Left lobe of liver (tissue), 2 donors: Measurements from ENCODE around the gene BRINP1. TPM values are rescaled to one million over a fixed set of nuclear protein-coding genes. Genes with fewer than 3 reads are reported as not detected.
A peak's percentile ranks its signal among the peaks of the same experiment; 100 is the strongest.

Experiments used
- ATAC-seq: fragments of 200-7000 bp; cut with Tn5 transposase; one replicate; pipeline ENCODE4 v1.9.1; 2020; ENCODE audit warnings: mild to moderate bottlenecking, moderate library complexity
- DNase-seq: peaks from one replicate; pipeline ENCODE4 v3.0.0-alpha.2; 2020; ENCODE audit warnings: low spot score
- total RNA-seq: library from RNA; stranded (reverse); gene quantifications from one replicate; pipeline ENCODE4 v1.2.1, GENCODE V29; 2021
- donor health status: DM: no; HTN: no; CAD: no; lungs with moderate emphysema.
- donor health status: DM: no; HTN: yes; CAD: no.

The BRINP1 gene
- total RNA-seq, 1 donor from 2014 or later, result 0.25 TPM

DNA sequence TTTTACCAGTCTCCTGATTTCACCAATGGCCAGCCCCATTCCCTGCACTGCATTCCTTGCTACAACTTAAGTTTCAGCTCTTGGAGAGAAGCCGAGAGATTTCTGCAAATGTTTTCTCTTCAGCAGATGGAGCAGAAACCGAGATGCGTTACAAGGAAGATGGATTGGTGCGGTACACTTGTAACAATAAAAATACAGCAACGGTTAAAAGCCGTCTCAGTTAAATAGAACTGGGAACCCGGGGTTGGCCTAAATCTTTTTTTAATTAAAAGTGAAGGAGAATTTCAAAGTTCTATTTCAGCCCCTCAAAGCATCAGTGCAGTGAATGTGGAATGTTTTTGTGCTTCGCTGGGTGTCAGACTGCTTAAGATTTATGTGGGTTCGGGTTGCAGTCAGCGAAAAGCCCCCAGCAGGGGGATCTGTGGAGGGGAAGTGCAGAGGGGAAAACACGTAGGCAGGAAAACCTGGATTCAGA, 19.8 kb downstream of the BRINP1 start:
- DNase-seq (no peak), ATAC-seq (no peak)

DNA sequence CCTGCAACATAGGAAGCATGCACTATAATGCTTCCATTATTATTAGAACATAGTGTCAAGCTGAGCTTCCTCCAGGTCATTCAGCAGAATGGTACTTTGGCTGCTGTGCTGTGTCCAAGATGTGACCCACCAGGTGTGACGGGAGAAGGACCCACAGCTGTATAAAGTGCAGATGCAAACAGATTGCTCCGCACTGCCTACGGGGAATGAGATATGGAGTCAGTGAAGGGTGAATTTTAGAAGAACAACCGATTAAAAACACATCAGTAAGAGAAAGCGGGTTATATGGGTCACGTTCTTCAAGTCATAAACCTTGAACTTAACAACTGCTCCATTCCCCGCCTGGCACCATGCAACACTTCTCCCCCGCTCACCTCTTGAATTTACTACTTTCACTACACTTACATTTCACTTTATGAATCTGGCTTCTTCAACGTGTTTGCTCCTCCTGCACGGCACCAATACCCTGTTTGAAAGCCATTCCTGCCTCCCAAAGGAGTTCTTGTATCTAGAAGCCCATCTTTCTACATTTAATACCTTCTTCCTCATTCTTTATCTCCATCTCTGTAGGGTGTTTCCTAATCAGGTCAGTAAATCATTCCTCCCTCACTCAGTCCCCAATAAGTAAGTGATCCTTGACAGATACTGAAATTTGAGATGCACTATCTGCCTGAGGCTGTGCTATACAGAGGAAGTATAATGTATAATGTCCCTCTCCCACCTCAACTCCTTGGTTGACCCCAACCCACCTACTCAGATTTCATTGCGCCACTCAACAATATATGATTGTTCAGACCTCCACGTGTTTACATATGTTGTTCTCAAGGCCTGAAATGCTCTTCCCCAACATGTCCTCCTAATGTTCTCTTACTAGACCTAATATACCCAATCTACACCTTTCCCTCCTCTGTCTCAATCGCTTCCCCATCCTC, 25.9 kb downstream of the BRINP1 start:
- ATAC-seq, result no peak
- DNase-seq, result no peak

DNA sequence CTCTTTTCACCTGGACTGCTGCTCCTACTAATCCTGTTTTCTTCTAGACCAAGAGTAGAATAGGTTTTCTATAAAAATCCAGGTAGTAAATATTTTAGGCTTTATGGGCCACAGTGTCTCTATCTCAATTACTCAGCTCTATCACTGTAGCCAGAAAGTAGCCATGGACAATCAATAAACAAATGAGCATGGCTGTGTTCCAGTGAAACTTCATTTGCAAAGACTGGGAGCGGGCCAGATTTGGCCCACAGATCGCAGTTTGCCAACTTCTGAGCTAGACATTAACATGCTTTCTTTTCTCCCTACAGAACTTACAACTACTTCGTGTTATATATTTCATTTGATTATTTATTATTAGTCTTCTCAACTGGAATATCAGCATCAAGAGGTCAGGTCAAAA, 30.2 kb downstream of the BRINP1 start:
- ATAC-seq (no peak), DNase-seq (no peak)

DNA sequence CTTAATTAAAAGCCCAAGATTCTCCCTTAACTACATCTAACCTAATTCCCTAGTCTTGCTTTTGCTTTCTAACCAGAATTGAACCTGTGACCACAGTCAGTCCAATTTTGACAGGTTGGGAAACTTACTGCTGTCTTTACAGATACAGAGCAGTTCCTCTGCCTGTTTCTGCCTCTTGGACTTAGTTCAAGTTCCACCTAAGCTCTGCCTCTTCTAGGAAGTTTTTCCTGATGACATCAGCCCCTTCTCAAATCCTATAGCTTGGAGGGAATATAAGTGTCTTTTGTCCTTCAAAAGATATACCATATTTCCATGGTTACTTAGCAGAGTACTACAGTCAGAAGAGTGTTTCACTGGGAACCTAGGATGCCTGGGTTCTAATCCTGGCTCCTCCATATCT, 31.7 kb downstream of the BRINP1 start:
- ATAC-seq (no peak), DNase-seq (no peak)

DNA sequence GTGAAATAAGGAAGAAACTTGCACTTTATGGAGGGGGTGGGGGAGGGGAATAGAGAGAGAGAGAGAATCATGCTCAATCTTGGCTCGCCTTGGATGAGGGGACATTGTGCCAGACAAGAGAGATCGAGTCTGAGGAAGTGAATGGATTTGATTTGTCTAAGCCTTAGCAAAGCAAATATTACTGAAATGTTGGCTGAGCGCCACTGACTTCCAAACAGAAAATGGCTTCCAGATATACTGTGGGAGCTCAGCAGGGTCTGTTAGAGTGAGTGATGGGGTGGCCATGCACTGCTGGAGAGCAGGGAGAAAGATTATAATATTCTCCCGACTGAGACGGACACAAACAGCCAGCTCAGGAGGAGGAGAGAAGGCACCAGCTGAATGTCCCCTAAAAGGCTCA, 34.5 kb downstream of the BRINP1 start:
- DNase-seq (no peak), ATAC-seq (no peak)

DNA sequence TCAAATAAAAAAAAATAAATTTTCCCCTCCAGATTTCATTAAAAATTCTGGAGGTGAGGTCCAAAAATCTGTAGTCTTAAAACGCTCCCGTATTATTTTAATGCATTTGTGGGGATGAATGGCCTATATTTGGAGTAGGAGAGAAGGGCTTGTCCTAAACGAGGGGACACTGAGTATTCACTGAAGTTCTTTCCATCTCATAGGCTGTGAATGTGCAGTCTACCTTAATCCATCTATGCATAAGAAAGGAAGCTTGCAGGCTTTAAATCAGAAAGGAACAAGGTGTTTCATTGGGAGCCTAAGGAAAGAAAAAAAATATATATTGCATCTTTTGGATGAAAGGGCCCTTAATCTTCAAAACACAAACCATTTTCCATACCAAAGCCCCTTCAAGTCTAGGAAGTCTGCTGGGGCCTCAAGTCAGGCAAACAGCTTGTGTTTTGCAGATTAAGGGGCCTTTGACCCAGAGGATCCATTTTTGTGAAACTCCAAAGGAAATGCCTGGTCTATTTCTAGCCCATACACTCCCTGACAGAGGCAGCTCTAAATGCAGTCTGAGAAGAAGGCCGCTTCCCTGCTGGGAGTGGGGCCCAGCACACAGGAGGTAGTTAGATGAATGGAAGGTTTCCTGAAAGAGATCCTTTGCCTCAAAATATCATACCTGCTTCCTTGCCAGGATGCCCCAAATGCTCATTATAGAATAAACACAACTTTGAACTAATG, 35.6 kb downstream of the BRINP1 start:
- ATAC-seq (no peak), DNase-seq (no peak)

DNA sequence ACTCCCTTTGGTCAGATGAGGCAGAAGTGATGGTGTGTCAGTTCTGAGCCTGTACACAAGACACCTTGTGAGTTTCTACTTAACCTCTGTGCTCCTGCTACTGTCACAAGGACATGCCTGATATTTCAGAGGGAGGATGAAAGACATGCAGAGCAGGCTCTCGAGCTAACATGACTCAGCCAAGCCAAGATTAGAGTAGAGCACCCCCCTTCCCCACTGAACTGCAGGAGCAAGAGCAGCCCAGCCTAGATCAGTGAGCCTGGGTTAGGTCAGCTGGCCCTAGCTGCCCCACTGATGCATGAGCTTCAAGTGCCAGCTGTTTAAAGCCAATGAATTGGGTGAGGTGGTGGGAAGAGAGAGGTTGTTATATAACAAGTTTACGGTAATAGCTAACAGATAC, 36.7 kb downstream of the BRINP1 start:
- no peak for DNase-seq
- no peak for ATAC-seq

DNA sequence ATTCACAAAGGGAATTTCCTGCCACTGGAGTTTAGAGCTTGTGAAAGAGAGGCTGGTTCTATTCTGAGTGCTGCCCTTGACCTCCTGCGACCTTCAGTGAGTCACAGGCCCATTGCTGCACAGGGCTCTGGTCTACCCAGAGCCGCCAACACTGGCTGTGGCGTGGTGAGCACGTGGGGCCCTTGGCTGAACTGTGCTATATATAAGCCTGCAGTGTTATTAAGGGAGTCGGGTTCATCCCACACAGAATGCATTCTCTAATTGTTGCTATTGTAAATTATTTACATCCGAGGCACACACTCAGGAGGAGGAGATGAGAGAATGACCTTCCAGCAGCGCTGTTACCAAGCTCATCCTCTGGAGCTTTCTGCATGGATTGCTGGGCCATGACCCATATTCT, 47.1 kb downstream of the BRINP1 start:
- peak; percentile 45 for DNase-seq
- peak; percentile 60 for ATAC-seq

DNA sequence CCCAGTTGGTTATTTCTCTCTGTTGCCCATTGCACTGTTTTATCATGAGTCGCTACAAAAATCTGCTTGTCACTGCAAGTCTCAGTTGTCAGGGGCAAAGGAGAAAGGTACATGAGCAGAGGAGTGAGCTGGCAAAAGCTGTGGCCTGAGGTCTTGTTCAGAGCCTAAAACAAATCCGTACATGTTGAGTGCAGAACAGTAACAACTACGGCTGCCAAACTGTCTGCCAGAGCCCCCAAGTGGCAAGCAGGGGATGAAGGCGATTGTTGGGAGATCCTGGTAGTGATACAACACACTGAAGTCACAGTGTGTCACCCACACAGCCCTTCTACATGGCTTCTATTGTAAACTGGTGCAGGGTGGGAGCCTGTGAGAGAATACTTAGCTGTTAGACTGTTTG, 50.9 kb downstream of the BRINP1 start:
- DNase-seq (no peak), ATAC-seq (no peak)

DNA sequence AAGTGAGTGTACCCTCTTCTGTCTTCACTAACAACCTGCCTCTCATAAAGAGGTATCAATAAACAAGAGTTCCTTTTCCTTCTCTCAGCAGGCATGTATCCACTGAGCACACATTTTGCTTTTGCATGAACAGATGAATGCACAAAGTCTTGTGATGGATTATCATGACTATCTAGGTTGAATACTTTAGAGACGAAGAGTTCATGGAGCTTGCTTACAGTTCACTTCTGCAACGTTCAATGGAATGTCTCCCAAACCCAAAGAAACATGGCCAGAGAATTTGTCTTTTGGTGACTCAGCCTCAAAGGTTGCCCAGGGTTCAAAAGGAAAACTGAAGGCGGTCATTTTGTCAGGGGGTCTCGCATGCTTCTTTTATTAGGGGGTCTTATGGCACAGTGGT, 55.4 kb downstream of the BRINP1 start:
- ATAC-seq, result no peak
- no peak for DNase-seq

DNA sequence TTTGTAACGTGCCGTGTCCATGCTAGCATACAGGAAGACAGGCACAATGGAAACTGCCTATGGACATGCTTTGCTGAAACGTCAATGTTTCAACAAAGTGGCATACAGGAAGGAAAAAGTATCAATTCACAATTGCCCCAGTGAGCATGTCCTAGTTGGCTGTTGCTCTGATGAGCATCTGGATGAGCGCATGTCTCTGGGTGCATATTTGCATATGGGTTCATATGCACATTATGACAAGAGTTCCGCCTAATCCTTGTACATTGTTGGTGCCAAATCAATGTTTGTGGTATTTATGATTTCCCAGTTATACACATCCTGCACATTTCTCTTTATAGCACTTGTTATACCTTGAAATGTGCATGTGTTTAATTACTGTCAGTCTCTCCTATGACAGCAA, 58.5 kb downstream of the BRINP1 start:
- no peak for DNase-seq
- ATAC-seq, result no peak

DNA sequence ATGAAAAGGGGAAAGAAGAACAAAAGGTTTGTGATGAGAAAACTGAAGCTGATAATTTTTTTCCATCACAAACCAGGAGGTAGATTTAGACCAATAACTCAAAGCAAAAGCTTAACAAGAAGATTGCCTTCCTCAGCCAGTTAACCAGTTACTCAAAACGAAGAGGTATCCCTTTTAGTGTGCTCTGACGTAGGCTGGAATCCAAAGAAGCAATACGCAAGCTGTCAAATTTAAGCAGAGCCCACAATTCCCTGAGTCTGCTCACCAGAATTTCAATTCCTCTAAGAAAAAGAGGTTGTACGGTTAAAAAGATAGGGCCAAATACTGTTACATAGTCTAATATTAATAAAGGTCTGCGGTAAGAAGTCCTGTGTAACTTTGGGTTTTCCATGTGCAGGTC, 61.8 kb downstream of the BRINP1 start:
- ATAC-seq (no peak), DNase-seq (no peak)

DNA sequence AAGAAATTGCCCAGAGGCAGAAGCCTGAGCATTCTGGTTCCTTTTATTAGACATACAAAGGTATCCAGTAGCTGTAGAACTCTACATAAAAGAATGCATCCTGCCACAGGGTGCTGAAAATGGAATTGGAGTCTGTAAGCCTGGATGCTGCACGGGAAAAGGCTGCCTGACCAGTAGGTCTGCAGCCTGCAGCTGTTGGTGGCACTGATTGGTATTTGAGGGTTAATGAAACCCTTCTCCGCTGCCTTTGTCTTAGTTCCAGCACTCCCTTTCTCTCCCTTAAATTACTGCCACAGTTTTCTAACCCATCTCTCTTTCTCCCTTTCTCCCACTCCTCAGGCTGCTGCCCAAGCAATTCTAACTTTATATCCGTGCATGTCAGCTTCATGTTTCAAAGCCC, 64.7 kb downstream of the BRINP1 start:
- ATAC-seq (no peak), DNase-seq (no peak)

DNA sequence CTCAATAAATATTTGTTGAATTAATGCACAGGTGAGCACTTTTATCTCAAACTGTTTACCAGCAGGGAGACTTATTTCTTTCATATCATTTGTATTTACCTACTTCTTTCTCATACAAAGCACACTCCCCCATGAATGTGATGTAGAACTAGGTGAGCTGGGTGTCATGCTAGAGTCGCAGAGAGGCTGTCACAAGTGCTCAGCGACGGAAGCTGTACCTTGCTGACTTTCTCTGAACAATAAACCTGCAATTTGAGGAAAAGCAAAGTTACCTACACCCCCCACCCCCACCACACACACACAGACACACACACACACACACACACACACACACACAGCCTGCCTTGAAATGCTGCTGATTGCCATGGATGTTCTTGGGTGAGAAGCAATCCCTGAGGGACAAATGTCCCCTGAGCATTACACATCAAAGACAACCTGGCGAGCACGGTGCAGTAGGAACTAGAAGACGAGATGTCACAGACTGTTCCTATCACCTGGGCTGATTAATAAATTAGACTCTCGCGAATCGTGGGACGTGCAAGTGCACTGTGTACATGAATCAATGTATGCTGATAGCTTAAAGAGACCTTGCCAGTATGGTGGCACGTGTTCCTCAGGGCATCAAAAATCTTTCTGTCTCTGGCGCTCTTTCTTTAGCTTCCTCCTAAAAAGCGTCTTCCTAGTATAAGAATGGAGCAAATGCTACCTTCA, 66.1 kb downstream of the BRINP1 start:
- no peak for ATAC-seq
- DNase-seq, result no peak

DNA sequence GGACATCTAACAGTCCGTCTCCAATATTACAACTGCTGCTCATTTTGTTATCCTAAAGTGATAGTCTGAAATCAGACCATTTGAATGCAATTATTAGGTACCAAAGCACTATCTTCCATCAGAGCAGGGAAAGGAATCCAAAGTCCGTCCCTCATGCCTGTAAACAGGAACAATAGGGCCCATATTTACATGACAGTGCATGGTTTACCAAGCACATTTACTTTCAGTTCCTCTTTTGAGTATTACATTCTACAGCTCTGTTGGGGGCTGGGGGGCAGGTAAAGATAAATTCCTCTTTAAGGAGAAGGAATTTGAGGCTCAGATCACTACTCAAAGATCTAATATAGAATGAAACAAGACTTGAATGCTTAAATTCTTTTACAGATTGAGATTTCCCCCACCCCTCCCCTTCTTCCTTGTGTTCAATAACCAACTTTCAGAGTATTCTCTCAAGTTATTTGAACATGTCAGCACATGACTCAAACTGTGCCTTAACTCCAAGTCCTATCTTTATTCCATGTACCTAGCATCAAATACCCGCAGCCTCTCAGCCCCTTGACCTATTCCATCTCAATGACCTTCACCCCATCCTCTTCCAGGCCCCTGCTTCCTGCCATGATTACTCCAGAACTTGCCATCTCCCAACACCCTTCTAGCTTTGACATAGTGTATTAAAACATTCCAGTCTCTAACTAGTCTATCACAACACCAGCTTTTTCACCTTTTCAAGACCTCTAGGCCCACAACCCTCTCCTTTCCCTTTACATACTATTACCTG, 71.0 kb downstream of the BRINP1 start:
- no peak for DNase-seq
- no peak for ATAC-seq

DNA sequence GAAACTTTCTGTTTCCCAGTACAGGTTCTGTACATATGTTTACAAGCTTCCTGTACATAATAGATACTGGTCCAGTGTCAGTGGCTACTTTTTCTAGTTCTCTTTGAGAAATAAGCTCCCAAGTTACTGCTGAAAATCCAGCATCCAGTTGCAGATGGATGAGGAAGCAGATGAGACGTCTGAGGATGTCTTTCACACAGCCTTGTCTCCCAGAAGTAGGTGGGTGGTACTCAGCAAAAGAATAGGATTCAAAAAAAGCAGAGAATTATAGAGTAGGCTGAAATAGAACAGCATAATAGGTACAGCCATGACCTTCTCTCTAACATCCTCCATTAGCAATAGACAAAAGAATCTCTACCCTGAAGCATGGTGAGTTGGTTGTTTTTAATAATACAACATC, 77.7 kb downstream of the BRINP1 start:
- DNase-seq (no peak), ATAC-seq (no peak)

DNA sequence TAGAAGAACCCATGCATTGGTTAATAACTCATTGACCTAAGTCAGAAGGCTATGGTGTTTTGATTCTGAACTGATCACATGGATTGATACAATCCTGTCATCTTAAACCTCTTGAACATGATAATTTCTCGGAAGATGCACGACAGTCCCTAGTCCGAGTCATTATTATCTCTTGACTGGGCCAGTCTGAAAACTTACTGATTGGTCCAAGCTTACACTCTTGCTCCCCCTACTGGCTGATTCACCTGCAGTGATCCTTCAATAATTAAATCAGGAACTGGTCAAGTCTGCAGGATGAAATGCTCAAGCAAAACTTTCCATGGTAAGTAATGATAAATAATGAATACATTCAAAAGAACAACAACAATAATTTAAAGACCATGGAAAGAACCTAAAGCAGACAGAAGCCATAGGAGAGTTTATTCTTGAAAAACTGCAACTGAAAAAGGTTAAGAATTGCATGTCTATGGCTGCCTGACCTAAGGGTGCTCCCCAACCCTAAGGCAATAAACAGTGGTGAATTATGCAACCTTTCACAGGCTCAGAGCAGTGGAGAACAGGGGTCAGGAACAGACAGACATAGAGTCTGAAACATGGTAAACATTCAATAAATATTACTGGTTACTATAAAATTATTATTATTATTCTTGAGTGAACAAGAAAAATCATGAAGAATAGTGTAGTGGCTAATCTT, 79.3 kb downstream of the BRINP1 start:
- ATAC-seq (peak; percentile 93), DNase-seq (peak; percentile 46)

DNA sequence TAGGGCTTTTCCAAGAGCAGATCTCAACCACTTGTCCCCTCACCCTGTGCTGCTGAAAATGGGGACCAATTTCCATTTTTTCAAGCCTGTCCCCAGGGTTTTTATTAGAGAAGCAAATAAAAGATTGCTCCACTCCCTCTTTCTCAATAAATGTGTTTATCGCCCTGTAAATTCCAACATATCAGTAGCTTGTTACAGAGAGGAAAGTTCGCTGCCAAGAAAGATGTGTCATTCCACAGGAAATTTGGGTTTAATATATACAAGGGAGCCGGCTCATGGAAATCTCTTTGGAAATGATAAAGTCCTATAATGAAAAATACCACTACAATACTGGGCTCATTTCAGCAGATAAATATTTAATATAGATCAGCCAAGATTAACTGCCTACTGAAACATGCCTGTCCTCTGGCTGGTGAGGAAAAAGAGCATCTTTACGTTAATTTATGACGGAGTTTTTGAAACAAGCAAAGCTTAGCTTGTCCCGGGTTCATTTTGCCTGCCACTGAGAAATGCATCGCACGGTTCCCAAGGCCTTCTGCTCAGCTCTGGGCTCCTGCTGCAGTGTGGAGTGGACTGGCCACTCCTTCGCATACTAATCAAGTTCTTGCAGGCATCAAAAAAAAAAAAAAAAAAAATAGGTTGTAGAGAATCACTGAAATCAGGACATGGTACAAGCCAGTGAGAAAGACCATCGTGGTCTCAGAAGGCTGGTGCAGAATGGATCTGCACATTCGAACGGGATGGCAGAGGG, 84.5 kb downstream of the BRINP1 start:
- ATAC-seq (no peak), DNase-seq (no peak)

DNA sequence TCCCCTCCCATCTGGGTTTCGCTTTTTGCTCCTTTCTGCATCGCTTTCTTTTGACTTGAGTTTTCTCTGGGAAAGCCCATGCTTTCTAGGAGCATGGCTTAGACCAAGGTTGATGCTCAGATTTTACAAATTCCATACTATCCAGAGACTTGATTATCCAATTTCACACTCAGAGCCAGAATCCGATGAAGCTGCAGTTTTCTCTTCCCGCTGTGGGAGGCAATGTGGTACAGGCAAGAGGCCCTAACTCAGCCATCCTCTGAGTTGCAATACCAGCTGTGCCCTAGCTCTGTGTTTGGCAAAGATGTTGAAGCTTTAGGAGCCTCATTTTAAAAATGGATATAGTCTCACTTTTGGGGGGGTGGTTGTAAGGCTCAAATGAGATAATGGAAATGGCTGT, 85.1 kb downstream of the BRINP1 start:
- DNase-seq (no peak), ATAC-seq (peak; percentile 31)
